Aorta (tissue), 5 donors: Measurements from ENCODE around the gene FRMPD2. TPM values are rescaled to one million over a fixed set of nuclear protein-coding genes. Genes with fewer than 3 reads are reported as not detected.
"Not testable (repeated sequence)": the region's sequence is repeated elsewhere in the genome, so short reads cannot be mapped to it uniquely, and the experiment has no call there.

ENCODE experiments used
- ATAC-seq: fragments of 200-7000 bp; cut with Tn5 transposase; one replicate; pipeline ENCODE4 v1.9.1; 2022; ENCODE audit warnings: moderate library complexity; ENCODE audit not compliant: low FRiP score
- DNase-seq, 2 donors: peaks; one replicate each; pipeline ENCODE4 v3.0.0-alpha.2; 2020
- H3K27ac ChIP-seq, 2 donors: one replicate each; pipeline ENCODE4 v1.5.1; 2013; ENCODE audit warnings: low read length in 2 of 2, mild to moderate bottlenecking in 2 of 2, moderate library complexity in 2 of 2, control low read depth in 1 of 2, inconsistent platforms in 1 of 2, low read depth in 1 of 2
- H3K27me3 ChIP-seq, 2 donors: one replicate each; pipeline ENCODE4 v1.6.1; 2013; ENCODE audit warnings: control low read depth in 1 of 2, low read length in 1 of 2, mild to moderate bottlenecking in 1 of 2, moderate library complexity in 1 of 2; ENCODE audit not compliant: insufficient read depth in 2 of 2, control insufficient read depth in 1 of 2
- H3K36me3 ChIP-seq, 2 donors: one replicate each; pipeline ENCODE4 v1.6.1; 2013; ENCODE audit warnings: control low read depth in 1 of 2, low read length in 1 of 2, mild to moderate bottlenecking in 1 of 2; ENCODE audit not compliant: insufficient read depth in 2 of 2, control insufficient read depth in 1 of 2
- H3K4me1 ChIP-seq, 2 donors: one replicate each; pipeline ENCODE4 v1.6.1; 2013; ENCODE audit warnings: low read length in 2 of 2, control low read depth in 1 of 2, mild to moderate bottlenecking in 1 of 2, moderate library complexity in 1 of 2; ENCODE audit not compliant: insufficient read depth in 2 of 2, control insufficient read depth in 1 of 2
- H3K4me3 ChIP-seq, 2 donors: one replicate each; pipeline ENCODE4 v1.5.1; 2013; ENCODE audit warnings: low read length in 2 of 2, control low read depth in 1 of 2, mild to moderate bottlenecking in 1 of 2
- H3K9me3 ChIP-seq: one replicate; pipeline ENCODE4 v1.6.1; 2013; ENCODE audit warnings: mild to moderate bottlenecking, low read length; ENCODE audit not compliant: control insufficient read depth
- WGBS, 2 donors: extraction: QIAGEN DNeasy Blood & Tissue Kit; methylation state at CpG; one replicate each; pipeline ENCODE4 v1.1.7; 2013; 5-methylcytosine and 5-hydroxymethylcytosine counted together
- intact Hi-C, 2 donors: fragments of 100-400 bp; cut with DNase I; formaldehyde crosslinking; loops; one replicate each; pipeline versions ENCODE4 v1.14.2 to v1.15.0; 2022
- polyA plus RNA-seq, 2 donors: library from polyadenylated mRNA; stranded (reverse); fragments of 200-250 nt; gene quantifications; one replicate each; pipeline ENCODE4 v1.2.3, GENCODE V29; 2013
- total RNA-seq, 2 donors: library from RNA; stranded (reverse); fragmentation: NEBNext Ultra II Directional; extraction: Animal tissue kit (Norgen Biotek cat#: 25700); gene quantifications; one replicate each; pipeline ENCODE4 v1.2.1, GENCODE V29; 2021
- donor health status: healthy with polysubstance abuse.
- donor health status: Bipolar disorder and iron deficiency.
- donor health status: DM: no; HTN: no; CAD: no.
- donor health status: DM: no; HTN: no; CAD: no.
- donor health status: DM: yes; HTN: yes; CAD: no.

Gene FRMPD2
- total and polyA plus RNA-seq, 4 donors: not detected

DNA sequence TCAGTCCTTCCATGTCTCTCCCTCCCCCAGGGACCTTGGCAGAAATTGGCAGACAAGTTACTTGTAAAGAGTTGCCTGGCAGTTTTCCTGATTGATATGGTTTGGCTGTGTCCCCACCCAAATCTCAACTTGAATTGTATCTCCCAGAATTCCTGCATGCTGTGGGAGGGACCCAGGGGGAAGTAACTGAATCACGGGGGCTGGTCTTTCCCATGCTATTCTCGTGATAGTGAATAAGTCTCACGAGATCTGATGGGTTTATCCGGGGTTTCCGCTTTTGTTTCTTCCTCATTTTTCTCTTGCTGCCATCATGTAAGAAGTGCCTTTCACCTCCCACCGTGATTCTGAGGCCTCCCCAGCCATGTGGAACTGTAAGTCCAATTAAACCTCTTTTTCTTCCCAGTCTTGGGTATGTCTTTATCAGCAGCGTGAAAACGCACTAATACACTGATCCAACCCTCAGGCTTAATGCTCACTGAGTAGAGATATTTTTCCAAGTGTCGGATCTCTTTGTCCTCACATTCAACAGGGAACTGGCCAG, 88.2 kb downstream of the FRMPD2 start:
- DNase-seq, H3K36me3 ChIP-seq, H3K4me1 ChIP-seq, ATAC-seq, H3K4me3 ChIP-seq, H3K9me3 ChIP-seq, H3K27ac ChIP-seq, intact Hi-C loops, H3K27me3 ChIP-seq: not testable (repeated sequence)
- 76 to 80% methylated on average over 9 of the region's 9 CpGs for WGBS, 2 donors

DNA sequence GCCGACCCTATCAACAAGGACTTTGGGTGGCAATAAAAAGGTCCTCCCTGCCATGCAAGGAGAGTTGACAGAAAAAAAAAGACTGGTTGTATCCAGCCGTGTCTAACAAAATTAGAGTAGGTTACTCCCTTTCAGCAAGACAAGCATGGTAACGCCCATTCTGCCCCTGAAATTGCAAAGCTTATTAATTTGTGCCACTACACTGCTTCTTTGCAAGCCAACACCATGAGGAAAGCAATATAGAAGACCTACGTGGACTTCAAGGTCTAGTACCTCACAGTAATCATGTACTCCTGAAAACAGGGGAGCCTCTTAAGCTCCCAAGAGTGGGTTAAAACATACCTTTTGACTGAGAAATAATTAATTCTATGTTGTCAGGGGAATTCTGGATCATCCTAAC, 90.3 kb downstream of the FRMPD2 start:
- H3K9me3 ChIP-seq: no peaks in the 10 kb centered on the region
- ATAC-seq (no peak), DNase-seq (no peak)
- H3K36me3 ChIP-seq: no peaks in the 10 kb centered on the region
- H3K27ac ChIP-seq: no peak overlapping the region
- no peaks in the 10 kb centered on the region for H3K4me1 ChIP-seq
- no peaks in the 10 kb centered on the region for H3K27me3 ChIP-seq
- WGBS, 2 donors: 69 to 79% methylated on average over 4 of the region's 4 CpGs
- no peak overlapping the region for H3K4me3 ChIP-seq
- intact Hi-C loops: no loop called here

DNA sequence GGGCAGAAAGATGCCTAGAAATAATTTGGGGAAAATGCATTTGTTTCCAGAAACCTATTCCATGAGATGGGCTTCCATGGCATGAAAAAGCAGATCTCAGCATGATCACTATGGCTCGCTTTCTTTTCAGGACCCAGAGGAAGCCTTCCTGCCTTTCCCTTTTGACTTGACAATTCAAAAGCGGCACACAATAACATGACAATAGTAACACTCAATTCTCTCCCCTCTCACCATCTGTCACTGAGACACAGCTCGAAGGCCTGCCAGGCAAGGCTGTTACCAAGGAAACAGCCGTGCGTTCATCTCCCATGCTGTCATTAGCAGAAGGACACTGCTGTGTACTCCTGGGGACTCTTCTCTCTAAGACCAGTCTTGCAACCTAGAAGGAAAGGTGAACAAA, 101.8 kb downstream of the FRMPD2 start:
- DNase-seq, intact Hi-C loops, ATAC-seq, H3K9me3 ChIP-seq, H3K4me1 ChIP-seq, H3K36me3 ChIP-seq, H3K27ac ChIP-seq, H3K4me3 ChIP-seq, H3K27me3 ChIP-seq: not testable (repeated sequence)
- 73 to 86% methylated on average over 3 to 5 of the region's 5 CpGs for WGBS, 2 donors

DNA sequence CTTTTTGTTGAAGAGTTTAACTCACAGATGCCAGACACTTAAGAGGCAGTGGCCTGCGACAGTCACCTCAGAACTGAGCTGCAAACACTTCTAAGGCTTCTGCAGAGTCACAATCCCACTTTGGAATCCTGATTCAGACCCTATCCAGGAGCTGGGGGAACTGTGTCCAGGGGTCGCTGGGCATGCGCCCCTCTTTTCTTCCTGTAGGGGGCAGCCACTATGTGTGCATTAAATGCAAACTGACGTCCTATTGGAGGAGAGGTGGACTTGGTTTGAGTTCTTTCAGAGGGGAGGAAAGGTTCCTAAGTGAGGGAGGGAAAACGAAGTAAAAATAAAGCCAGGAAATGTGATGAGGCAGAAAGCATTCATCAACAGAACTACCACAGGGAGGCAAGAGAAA, 113.8 kb downstream of the FRMPD2 start:
- H3K4me1 ChIP-seq, H3K9me3 ChIP-seq, intact Hi-C loops, ATAC-seq, H3K27me3 ChIP-seq, H3K4me3 ChIP-seq, H3K27ac ChIP-seq, DNase-seq, H3K36me3 ChIP-seq: not testable (repeated sequence)
- WGBS, 2 donors: 29 to 33% methylated on average over 2 to 3 of the region's 5 CpGs

DNA sequence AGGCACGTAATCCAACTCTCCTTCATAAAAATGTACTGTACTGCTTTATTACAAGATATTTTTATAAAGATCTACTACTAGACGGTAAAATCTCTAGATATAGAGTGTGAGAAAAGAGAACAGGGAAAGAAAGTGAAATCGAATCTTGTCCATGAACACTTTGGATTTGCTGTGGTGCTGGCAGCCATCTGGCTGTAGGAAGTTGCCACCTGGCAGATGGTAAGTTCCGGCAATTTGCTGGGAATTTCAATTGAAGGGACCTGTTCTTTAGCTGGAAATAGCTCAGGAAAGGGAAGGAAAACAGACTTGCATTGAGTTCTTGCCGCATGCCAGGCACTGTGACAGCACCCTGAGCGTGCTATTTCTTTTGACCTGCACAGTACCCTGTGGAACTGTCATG, 114.3 kb downstream of the FRMPD2 start:
- WGBS, 2 donors: 68 to 74% methylated on average over 5 to 6 of the region's 6 CpGs
- H3K27ac ChIP-seq, H3K4me1 ChIP-seq, H3K9me3 ChIP-seq, ATAC-seq, DNase-seq, H3K27me3 ChIP-seq, H3K4me3 ChIP-seq, H3K36me3 ChIP-seq, intact Hi-C loops: not testable (repeated sequence)

DNA sequence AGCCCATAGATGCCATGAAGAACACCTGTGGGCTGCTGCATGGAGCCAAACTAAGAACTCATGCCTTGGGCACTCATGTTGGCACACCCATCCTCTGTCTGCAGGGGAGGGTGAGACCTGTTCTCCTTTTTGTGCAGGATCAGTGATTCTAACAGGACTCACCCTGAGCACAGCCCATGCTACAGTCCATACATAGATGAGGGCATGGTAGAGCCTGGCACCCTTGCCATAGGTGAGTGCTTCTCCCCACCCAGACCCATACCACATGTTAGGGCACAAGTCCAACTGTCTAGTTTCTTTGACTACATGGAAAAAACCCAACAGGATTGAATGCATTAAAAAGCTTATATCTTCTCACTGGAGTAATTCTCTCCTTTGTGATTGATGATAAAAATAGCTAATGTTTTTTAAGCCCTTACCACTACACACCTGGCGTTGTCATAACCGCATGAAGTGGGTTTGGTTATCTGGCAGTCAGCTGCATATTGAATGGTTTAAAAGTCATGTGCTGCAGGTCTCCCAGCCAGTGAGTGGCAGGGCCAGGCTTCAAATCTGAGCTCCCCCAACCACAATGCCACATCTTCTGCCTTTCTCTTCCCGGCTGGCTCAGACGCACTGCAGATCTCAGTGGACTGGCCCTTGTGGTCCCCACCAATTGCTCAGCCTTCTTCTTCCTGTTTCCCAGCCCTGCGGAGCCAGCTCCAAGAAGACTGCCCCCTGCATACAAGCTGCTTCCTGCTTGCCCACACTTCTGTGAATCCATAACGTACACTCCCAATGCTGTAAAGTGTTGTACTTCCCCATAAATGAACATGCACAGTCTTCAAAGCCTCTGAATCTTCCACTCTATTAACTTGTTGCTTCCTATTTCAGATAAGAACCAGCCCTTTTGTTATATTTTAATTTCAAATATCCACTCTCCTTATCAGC, 120.0 kb downstream of the FRMPD2 start:
- H3K27ac ChIP-seq, H3K9me3 ChIP-seq, intact Hi-C loops, H3K4me1 ChIP-seq, ATAC-seq, H3K27me3 ChIP-seq, H3K36me3 ChIP-seq, H3K4me3 ChIP-seq: not testable (repeated sequence)
- DNase-seq: peak; percentile 43 to 59
- WGBS, 2 donors: 68 to 74% methylated on average over 4 to 6 of the region's 6 CpGs

DNA sequence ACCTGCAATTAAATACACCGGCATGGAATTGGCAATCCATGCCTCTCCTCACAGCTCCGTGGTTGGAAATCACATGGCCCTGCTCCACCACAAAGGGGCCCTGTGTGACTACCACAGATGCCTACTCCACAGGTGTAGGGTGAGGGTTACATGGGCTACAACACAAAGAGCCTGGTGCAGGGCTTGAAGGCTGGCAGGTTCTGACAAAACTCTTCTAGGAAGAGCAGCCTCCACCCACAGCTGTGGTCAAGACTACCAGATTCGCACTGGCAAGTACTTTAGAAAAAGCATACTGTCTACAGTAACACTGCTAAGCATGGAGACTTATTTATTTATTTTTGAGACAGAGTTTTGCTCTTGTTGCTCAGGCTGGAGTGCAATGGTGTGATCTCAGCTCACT, 126.9 kb downstream of the FRMPD2 start:
- intact Hi-C loops, ATAC-seq, H3K36me3 ChIP-seq, H3K9me3 ChIP-seq, DNase-seq, H3K4me3 ChIP-seq, H3K27me3 ChIP-seq, H3K4me1 ChIP-seq, H3K27ac ChIP-seq: not testable (repeated sequence)
- 98 to 100% methylated on average over 1 of the region's 3 CpGs for WGBS, 2 donors

DNA sequence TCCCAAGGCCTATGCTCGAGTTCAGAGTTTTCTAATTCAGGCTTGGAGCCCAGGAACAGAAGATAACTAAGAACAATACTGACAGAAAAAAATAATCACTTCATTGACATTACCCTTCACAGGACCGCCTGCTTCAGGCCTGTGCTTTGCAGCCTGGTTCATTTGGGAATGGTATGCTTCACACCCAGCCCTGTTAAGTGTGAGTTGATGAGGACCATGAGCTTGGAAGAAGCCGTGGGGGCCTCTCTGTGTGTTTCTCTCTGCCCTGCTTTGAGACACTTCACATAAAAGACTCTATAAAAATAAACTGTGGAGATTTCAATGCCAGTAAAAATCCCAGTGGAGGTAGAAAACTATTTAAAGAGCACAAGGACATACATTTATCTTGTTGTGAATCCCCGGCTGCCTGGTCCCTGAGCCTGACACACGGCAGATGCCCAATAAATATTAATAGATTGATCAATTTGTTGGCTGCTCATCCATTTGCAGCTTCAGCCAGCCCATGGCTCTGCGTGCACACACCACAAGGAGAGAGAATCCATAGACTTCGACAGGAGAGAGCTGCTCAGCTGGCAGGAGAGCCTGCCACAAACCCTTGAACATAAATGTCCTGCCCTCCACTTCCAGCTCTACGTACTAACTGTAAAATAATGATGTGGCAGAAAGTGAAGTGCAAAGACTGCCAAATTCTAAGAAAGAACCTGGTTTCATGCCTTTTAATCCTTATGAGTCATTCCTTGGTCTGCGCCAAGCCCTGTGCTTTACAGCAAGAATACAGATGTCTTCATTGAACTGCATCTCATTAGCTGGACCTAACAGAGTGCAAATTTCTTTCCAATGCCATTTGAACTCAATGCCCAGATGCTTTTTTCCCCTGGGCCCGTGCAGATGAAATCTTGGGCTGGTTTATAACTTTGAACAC, 130.5 kb downstream of the FRMPD2 start:
- intact Hi-C loops, H3K4me3 ChIP-seq, H3K36me3 ChIP-seq, H3K9me3 ChIP-seq, H3K27me3 ChIP-seq, H3K4me1 ChIP-seq, DNase-seq, H3K27ac ChIP-seq: not testable (repeated sequence)
- no CpG with 5 or more reads among the region's 10 CpGs for WGBS, 2 donors
- peak; percentile 39 for ATAC-seq
